Activated T-cell treated with anti-CD3 and anti-CD28 coated beads for 24 hours (primary cell): ENCODE results near the gene GATA2.

Experiments
- DNase-seq: peaks from one replicate; pipeline ENCODE4 v3.0.0-alpha.2; 2020; ENCODE audit warnings: low read depth

Gene GATA2

DNA sequence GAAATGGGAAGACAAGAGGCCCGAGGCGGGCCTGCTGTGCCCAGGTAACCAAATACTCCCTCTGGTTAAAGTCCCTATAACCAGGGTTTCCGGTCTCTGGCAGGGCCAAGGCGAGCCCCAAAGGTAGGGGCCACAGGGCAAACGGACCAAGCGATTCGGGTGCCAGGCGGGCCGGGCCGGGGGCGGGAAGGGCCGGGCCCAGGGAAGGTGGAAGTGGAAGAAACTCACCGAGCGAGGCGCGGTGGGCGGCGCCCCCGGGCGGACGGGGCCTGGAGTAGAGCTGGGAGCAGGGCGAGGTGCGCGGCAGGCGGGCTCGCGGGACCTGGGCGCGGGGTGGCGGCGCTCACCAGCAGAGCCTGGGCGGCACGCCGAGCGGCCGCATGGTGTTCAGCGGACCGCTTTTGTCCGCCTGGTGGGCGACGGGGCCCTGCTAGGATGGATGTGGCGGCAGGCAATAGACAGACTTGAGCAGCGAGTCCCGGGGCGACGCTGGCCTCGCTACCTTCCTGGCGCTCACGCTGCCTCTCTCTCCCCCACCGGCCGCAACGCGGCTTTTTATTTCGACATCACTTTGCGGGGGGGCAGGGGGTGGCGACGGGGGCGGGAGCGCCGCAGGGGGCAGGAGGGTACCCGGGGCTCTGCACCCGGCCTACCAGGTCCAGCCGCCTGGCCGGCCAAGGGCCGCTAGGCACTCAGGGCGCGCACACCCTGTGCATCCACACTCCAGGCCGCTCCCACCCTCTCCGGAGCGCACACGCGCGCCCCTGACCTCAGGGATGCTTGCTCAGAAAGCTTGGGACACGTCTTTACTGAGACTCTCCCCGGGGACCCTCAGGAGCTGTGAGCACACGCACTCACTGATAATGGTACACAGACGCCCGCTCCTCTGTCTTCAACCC is at the start of gene GATA2:
TSS of gene GATA2 (minus strand) at position 531 of the 899 bp plus-strand sequence. CDS start 6,170 bp downstream, outside the sequence.
- DNase-seq: no peak

DNA sequence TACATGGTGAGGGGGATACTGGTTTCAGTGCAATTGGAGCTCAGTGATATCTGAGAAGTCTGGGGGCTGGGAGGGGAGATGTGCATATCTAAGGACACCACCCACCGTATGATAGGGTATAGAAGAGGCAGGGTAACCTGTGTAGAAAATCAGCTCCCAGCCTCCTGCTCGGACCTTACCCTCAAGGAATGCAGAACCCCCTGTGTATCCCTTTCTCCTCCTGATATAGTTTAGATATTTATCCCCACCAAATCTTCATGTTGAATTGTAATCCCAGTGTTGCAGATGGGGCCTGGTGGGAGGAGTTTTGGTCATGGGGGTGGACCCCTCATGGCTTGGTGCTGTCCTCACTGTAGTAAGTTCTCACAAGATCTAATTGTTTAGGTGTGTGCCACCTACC is 48.2 kb upstream of the GATA2 start:
- DNase-seq: no peak

DNA sequence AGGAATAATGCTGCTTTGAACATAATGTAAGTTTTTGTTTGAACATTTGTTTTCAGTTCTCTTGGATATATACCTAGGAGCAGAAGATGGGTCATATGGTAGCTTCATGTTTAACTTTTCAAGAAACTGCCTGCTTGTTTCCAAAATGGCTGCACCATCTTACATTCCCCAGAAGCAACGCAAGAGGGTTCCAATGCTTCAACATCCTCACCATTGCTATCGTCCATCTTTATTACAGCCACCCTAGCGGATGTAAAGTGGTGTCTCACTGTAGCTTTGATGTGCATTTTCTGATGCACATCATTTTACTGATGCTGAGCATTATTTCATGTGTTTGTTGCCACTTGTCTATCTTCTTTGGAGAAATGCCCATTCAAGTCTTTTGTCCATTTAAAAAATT is 46.4 kb upstream of the GATA2 start:
- no peak for DNase-seq

DNA sequence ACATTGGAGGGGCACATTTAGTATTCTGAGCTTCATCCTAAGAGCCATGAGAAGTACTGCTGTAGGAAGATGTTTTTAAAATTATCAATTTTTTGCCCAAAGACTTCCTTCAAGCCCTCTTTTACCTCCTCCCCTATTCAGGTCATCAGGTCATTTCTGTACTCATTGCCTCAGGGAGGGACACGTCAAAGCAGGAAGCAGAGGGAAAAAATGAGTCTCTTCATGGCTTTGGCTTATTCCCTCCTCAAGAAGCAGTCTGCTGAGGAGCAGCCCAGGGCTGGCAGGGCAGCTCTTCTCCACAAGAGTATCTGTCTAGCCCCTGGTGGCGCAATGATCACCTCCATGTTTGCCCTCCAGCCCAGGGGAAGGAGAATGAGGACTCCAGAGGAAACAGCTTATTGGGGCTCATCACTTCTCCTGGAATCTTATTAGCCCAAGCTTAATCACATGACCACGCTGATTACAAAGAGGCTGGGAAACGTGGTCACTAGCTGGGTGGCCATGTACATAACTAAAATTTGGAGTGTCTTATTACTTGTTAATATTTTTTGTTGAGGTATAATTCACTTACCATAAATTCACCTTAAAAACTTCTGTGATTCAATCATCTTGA is 44.2 kb upstream of the GATA2 start:
- DNase-seq: no peak

DNA sequence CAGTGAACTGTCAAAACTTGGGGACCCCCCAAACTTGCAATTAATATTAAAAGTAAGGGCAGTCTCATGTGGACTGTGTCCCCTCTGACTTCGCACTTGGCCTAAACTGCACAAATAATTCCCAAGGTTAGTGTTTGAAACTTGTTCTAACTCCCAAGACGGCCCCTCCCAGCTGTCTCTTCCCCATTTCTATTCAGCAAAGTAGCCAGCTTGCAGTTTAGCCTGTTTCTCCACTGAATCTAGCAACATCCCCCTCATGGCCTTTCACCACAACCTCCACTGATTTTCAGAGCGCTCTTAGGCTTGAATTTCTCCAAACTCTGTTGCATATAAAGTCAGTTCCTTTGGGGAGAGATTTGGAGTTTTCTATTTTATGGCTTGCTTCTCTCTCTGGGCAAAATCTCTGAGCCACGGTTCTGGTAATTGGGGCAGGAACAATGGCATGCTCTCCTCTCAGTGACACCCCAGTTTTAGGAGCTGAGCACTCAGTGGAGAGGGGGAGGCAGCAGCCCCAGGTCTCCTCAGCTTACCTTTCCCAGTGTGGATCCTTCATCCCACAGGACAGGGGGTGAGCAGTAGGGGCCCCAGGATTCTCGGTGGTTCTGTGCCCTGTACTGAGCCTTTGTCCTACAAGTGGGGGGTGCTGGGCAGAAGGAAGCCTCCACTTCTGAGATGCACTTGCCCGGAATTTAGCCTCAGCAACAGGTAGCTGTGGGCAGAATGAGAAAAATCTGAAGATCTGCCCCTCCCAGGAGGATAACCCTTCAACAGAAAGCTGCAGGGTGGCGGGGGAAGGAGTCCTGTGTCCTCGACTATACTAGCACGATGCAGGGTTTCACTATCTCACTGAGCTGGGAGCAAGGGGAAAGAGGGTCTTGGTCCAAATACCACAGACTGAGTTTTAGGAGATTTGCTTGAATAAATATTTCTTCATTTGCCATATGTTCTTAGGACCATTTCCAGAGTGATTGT is 39.3 kb upstream of the GATA2 start:
- DNase-seq: no peak

DNA sequence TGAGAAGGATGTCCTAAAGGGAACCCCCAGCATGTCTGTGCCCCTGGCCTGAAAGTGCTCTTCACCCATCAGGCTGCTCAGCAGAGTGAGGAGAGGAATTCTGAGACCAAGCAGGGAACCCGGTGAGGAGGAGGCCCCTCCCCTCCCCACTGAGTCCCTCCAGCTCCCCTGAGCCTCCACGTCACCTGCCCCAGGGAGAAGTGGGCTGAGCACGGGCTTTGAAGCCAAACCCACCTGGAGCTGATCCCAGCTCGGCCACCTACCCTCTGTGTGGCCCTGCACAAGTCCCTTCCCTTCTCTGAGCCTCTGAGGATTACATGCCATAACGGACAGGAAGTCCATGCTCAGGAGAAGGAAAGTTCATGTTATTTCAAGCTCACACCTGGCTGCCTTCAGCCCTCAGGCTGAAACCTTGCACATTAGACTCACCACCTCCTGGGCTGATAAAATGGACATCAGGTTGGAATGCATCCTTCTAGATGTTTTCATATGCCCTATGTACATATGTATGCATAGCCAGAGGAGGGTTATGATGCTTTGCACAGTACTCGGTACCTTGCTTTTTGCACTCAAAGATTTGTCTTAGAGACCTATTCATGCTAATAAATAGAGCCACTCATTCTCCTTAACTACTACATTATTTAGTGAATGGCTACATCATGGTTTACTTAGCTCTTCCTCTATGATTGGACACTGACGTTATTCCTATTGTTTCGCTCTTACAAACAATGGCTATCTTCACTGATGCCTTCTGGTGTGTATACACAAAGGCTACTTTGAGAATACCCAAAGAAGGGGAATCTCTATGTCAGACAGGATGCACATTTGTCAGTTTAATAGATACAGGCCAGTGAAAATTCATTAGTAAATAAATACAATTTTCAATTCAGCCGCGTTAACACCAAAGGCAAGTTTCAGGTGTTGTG is 31.6 kb upstream of the GATA2 start:
- DNase-seq: no peak

DNA sequence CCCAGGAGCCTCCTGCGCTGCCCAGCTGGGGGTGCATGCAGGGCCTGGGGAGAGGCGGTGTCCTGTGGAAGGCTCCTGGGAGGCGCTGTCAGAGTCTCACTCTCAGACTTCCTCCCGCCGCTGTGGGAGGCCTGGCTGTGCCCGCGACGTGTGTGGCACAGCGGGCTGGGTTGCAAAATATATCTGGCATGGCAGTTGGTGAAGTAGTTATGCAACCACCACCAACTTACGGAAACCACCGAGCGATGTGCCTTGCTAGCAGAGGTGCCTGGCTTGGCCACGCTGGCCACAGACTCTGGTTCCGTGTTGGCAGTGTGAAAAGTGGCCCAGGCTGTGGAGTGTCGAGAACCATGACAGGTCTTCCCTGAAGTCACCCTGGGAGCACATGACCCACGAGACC is 30.6 kb upstream of the GATA2 start:
- DNase-seq: no peak

DNA sequence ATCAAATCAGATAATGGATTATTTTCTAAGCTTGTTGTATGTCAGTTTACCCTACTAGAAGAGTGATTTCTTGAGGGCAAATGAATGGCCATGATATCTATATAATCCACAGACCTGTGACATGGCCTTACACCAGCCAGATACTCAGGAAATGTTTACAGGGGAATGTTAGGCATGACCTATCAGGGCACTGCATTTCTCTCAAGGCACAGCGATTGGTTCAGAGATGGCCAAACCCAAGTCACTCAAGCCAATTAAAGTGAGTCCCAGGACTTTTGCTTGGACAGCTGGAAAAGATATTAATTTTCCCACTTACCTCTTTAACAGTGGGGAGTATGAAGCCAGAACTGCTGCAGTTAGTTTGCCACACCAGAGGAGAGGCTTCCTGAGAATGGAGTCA is 28.7 kb upstream of the GATA2 start:
- no peak for DNase-seq

DNA sequence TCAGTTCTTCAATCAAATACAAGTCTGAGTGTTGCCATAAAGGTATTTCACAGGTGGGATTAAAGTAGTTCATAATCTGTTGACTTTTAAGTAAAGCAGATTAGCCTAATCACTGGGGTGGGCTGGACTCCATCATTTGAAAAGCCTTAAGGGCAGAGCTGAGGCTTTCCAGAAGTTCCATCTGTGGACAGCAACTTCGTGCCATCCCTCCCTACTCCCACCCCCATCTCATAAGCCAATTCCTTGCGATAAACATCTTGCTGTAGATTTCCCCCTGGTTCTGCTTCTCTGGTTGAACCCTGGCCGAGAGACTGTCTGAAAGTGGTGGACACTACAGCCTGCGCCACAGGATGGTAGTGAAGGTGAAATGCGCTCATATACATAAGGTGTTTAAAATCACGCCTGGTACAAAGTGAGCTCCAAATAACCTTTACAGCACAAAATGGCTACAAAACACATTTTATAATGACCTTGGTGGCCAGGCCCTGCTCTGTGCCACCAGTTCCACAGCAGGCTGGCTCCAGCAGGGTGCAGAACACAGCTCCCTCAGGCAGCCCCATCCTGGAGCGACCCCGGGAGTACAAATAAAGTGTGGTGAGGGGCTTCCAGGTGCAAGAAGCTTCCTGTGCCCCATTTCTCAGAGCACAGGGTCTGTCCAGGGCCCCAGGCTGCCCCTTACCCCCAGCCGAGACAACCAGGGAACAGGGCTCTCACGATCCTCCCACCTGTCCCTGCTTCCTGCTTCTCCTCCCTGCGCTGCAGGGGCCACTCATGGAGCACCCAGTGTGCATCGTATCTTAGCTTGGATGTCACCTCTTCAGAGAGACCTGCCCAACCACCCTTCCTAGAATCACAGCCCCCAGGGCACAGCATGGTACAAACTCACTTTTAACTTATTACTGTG is 25.8 kb upstream of the GATA2 start:
- DNase-seq: no peak

DNA sequence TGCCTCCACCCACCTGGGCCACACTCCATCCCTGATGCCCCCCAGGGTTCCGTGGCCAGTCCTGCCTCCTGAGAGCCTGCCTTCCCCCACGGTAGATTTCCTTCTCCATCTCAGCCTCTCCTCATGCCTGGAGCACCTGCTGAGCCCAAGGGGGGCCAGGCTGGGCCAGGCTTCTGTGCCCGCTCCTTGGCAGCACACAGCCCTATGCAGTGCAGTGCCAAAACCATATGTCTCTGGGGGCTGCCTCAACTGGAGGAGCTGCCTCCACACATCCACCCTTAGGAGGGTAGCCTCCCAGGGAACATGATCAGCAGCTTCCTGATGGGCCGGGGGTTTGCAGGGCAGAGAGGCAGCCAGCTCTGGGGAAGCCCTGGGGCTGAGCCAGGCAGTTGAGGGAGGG is 24.6 kb upstream of the GATA2 start:
- DNase-seq: no peak

DNA sequence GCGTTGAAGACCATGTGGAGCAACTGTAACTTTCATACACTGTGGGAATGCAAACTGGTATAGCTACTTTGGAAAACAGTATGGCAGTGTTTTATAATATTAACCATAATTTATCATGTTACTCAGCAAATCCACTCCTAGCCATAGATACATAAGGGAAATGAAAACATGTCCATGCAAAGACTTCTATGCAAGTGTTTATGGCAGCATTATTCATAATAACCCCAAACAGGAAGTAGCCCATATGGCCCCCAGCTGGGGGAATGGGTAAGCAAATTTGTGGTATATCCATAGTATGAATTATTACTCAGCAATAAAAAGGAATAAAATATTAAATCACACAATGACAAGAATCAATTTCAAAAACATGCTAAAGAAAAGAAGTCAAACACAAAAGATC is 23.0 kb upstream of the GATA2 start:
- no peak for DNase-seq

DNA sequence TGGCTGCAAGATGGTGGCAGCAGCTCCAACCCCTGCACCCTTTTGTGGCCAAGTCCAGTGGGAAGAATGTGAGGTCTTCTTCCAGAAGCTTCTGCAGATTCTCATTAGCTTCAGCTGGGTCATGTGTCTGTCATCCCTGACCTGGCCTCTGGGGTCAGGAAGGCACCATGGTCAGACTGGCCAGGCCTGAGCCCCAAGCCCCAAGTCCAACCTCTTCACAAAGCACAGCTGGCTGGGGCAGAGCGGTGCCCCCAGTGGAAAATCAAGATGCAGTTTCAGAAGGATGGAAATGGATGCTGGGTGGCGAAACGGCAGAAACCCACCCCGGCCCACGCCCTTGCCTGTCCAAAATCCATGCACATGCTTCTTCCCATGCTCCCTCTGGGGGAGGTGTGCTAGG is 15.9 kb upstream of the GATA2 start:
- no peak for DNase-seq

DNA sequence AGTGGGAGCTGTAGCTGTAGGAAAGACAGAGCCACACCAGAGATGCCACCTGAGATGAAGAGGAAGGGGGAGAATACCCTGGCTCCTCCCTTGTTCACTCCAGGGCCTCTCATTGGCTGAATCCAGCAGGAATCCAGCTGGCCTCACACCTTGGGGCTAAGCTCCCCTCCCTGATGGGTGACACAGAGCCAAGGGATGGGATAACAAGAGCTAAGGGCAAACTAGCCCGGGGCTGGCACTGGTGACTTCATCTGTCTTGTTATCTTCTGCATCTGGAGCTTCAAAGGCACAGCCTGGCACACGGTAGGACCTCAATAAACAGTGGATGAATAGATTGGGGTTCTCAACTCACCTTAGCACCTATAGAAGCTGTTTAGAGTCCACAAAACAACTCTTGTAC is 13.8 kb upstream of the GATA2 start:
- no peak for DNase-seq

DNA sequence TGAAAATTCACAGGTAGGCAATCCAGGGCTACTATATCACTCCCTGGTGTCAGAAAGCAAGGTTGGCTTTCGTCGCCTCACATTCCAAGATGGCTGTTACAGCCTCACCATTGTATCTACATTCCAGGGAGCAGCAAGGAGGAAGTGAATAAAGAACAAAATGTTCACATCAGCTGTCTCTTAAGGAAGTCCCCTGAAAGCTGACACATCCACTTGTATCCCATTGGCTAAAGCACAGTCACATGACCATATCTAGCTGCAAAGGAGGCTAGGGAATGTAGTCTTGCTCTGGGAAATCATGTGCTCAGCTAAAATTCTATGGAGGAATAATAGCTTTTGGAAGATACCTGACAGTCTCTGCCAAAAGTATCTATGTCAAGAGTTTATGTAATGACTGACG is 12.8 kb upstream of the GATA2 start:
- no peak for DNase-seq

DNA sequence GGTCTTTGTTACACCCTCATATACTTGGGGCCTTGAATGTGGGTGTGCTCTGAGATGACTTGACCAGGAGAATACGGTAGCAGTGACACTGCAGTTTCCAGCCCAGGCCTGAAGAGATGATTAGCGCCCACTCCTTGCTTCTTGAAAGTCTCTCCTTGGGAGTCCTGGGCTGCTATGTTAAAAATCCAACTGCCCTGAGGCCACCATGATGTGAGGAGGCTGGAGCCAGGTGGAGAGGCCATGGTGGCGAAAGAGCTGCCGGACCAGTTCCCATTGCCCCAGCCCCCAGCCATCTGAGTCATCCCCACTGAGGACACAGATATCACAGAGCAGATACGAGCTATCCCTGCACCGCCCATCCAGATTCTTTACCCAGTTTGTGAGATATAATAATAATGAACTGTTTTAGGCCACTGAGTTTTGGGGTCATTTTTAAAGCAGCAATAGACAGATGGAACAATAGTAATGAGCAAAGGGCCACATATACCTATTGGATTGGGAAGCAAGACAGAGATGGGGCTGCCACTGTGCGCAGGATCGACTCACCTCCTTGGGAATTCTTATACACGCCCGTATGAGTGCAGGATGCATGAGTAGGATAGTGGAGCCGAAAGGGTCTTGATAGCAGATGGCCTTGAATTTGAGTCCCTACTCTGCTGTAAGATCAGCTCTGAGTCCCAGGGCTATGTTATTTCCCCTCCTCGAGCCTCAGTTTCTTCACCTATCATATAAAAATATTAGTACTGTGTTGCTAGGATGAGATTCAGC is 12.1 kb upstream of the GATA2 start:
- DNase-seq: no peak

DNA sequence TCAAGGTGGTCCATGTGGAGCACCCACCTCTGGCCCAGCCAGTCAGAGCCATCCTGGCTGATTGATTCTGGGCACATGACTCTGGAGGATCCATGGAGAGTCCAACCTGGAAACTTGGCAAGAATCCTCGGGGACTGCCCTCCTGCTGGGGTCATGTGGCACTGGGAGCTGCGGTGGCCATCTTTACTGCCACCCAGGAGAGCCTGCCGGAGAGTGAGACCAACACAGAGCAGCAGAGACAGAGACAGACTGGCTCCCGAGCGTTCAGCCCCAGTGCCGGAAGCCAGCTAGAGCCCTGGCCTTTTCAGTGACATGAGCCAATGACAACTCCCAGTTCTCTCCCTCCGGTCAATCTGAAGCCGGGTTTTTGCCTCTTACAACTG is 11.5 kb upstream of the GATA2 start:
- DNase-seq: no peak

DNA sequence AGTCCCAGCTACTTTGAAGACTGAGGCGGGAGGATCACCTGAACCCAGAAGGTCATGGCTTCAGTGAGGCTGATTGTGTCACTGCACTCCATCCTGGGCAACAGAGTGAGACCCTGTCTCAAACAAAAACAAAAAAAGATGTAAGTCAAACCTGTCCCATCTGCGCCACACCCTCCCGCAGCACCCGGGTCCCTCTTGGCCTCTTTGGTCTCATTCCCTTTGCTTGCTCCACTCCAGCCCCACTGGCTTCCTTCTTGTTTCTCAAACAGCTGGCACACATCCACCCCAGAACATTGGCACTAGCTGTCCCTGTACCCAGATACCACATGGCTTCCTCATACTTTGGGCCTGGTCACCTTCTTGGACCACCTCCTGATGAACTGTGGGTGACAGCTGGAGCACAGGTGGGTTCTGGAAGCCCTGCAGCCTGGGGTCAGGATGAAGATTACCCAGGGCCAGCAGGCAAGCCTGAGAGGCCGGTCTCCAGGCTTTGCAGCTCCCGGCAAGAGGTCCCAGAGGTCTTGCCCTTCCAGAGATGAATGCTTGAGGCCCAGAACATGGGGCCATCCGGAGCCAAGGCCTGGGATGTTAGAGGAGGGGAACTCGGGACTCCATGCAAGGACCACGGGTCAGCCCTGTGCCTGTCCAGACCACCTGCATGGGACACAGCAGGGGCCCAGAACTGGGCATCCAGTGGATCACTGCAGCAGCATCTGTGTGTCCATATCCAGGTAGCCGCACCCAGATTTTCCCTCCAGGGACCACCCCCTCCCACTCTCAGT is 10.9 kb upstream of the GATA2 start:
- DNase-seq: no peak

DNA sequence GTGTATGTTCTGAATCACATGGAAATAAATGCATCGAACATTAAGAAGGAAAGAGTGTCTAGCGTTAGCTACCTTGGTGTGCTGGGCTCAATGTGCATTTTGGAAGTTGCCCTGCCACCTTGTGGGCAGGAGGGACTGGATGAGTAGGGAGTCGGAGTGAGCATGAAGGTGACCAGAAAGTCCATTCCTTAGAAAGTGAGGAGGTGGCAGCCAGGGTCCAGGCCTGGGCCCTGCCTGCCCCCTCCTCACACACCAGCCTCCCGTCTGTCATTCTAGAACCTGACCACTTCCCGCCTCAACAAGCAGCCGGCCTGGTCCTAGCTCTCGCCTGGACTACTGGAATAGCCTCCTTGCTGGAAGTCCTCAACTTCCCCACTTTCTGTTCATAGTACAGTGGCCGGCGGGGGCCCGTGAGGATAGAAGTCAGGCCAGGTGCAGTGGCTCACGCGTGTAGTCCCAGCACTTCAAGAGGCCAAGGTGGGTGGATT is 10.2 kb upstream of the GATA2 start:
- no peak for DNase-seq

DNA sequence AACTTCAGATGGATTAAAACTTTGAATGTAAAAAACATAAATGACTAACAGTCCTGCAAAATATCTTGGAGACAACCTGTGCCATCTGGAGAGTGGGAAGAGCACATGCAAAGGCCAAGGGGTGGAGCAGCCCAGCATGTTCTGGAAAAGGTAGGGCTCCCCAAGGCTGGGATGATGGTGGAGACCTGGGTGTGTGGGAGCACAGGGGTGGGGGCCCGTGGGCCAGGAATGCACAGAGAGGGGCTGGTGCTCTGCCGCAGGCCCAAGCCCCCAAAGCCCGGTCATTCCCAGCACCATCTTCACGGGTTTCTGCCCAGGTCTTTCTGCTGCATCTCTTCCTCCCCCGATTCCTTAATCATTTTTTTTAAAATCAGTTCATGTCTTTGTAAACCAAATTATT is 9.7 kb upstream of the GATA2 start:
- no peak for DNase-seq
